Measurements from ENCODE around the gene EHF. TPM values are rescaled to one million over a fixed set of nuclear protein-coding genes. Genes with fewer than 3 reads are reported as not detected.

Gene EHF
- total RNA-seq, 1 donor from 2014 or later: 2.9 TPM

DNA sequence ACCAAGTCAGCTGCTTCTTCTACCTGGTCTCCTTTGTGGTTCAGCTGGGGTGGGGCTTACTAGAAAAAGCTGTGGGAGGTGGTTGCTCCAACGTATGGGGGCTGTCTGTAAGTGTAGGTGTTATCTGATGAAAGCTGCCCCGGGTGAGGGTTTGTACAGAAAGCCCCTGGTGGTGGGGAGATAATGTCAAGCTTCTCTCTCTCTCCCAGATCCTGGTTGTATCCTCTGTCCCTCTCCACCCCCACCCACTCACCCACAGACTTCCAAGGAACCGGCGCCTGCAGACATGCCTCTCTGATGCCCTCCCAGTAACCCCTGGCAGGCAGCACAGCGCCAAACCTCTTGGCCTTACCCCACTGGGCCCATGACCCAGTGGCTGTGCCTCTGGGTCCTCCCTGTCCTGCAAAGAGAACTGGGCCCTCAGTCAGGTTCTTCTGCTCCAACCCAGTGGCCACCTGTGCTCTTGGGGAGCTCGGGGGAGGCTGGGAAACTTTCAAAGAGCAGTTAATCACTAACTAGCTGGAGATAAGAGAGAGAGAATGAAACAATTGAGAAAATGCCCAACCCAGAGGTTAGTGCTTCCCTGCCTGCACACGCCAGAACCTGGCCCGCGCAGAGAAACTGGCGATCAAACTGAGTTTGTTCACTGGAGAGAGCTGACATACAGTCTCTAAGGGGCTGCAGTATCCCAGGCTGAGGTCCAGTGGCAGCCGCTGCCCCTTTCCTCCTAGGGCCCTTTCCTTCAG, 20.4 kb upstream of the EHF start:
- no peak for DNase-seq (ENCODE audit: missing footprints)

DNA sequence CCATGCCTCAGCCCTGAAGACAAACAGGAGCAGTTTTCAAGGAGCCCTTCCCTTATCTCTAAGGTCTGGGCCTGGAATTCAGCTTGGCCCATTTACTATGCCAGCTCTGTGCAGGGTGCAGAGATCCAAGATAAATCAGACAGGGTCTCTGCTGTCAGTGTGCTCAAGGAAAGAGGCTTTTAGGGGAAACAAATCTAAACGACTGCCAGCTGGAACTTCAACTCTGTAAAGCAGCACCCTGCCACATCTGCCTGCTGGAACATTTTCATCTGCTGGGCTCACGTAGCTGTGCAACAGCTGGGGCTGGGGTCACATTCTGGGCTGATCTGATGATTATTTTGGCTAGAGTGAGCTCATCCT, 19.8 kb upstream of the EHF start:
- DNase-seq (ENCODE audit: missing footprints) (no peak), ATAC-seq (peak; percentile 18)
- intact Hi-C loops (cut with DNase I): no loop called here

More for the DNA sequence above, 20.4 kb upstream of the EHF start:
- intact Hi-C loops (cut with DNase I): no loop called here
- peak; percentile 51 for ATAC-seq

DNA sequence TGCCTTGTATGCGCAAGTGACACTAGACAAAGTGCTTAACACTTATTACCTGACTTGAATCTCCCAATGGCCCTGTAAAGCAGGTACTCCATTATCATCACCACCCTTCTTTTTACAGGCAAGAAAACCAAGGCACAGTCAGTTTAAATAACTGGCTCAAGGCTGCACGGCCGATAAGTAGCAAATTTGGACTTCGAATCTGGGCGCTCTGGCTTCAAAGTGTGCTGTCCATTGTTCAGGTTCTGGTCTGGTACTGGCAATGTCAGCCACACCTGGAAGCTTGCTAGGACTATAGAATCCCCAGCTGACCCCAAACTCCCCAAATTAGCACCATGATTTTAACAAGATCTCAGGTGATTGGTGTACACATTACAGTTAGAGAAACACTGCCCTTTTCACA, 19.3 kb upstream of the EHF start:
- intact Hi-C loops (cut with DNase I): no loop called here
- DNase-seq (ENCODE audit: missing footprints): no peak
- no peak for ATAC-seq

- ATAC-seq: no peak
- intact Hi-C loops (cut with DNase I): no loop called here
- DNase-seq (ENCODE audit: missing footprints): no peak
These were observed 18.6 kb upstream of the EHF start for GRCh38 chr11:34602245-34602644.

DNA sequence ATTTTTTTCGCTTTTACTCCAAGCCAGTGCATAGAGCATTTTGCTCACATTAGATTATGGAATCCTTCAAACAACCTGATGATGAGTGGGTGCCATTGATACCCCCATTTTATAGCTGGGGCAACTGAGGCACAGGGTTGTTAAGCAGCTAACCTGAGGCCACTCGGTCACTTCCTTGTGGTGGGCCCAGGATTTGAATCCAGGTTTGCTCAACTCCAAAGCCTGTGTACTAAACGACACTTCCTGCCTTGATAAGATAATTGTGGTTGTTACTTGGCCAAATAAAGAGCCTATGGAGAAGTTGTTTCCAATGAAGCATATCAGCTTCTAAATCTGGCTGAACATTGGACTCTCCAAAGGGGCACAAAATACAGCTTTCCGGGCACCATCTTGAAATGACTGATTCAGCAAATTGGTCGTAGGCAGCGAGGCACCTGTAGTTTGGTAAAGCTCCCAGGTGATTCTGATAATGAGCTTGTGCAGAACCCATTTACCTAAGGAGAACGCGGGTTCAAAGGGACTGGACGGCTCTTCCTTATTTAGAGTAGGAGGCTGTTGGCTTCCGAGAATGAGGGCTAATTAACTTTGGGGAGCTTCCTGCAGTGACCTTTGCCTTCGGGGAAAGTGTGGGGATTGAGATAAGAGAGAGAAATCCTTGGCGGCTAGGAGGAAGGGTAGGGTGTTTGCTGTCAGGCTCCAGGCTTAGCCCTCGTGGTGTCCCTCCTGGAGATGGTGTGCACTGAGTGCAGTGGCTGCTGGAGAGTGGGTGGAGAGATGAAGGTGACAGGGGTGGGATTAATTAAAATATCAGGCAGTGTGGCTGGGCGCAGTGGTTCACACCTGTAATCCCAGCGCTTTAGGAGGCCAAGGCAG, 17.5 kb upstream of the EHF start:
- ATAC-seq (no peak), DNase-seq (ENCODE audit: missing footprints) (no peak)
- intact Hi-C loops (cut with DNase I): no loop called here

- intact Hi-C loops (cut with DNase I): no loop called here
- ATAC-seq: no peak
- DNase-seq (ENCODE audit: missing footprints): no peak
These were observed 16.7 kb upstream of the EHF start for GRCh38 chr11:34604145-34604544.

DNA sequence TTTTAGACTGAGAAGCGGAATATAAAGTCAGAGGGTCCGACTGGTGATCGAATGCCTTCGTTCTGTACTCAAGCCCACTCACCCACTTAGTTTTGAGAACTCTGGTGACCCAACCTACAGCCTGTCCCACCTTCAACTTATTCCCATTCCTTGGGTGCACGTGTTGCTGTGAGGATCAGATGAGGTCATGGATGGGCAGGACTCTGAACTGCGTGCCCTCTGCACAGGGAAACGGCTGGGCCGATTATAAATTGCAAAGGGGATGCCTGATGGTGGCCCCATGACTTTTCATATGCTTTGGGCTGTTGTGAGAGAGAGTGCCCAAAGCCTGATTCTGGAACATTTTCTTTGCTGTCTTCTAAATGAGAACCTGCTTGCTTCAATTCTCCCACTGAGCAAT, 16.0 kb upstream of the EHF start:
- intact Hi-C loops (cut with DNase I): no loop called here
- DNase-seq (ENCODE audit: missing footprints): no peak
- ATAC-seq: no peak

DNA sequence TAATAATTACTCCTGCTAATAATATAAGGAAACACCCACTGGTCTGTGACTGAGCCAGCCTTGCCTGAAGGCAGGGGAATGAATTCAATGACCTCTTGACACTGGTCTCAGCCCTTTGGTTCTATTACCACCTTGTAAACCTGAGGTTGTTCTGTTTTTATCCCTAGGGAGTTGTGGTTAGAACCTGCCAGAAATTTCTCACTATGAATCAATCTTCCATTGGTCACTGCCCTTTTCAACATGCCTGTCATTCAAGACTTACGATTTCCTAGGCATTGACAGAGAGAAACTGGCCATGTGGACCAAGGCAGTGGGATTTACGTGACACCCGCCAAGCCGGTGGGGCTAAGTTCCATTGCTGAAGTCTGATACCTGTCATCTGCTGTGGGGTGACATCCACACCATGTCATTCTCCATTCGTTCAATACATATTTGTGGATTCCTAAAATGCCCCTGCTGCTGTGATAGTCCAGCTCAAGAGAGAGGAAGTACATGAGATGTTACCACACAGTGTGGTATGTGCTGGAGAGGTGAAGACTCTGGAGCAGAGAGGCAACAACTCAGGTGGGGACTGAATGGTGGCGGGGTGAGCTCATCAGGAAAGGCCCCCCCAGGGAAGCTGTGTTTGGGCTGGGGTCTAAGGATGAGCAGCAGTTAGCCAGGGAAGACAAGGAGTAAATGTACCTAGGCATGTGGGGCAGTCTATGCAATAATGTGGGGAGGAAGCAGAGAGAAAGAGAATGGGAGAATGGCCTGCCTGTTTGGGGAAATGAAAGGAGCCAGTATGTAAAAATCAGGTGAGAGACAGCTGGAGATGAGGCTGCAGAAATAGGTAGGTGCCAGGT, 15.2 kb upstream of the EHF start:
- ATAC-seq: no peak
- intact Hi-C loops (cut with DNase I): no loop called here
- DNase-seq (ENCODE audit: missing footprints): no peak

- intact Hi-C loops (cut with DNase I): no loop called here
These were observed 14.4 kb upstream of the EHF start for GRCh38 chr11:34606326-34607120.

GRCh38 chr11:34609187-34609751, 11.6 kb upstream of the EHF start:
- DNase-seq (ENCODE audit: missing footprints) (no peak), ATAC-seq (no peak)
- intact Hi-C loops (cut with DNase I): no loop called here

More at GRCh38 chr11:34606326-34607120, 14.4 kb upstream of the EHF start:
- DNase-seq (ENCODE audit: missing footprints): no peak
- no peak for ATAC-seq

DNA sequence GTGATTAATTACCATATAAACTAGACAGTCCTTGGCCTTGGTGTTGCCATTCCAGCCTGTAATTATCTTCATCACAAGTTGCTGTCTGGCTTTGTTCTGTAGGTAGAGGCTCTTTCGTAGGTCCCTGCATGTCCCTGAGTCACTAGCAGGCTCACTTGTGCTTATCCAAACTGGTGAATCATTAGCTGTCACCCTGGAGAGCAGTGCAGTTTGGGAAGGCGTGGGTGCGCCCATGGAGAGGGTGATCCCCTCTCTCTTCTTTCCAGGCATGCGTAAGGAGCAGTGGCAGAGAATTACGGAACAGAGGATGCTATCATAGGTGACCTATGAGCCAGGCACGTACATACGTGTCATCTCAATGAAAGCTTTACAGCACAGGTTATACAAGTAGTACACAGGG, 11.0 kb upstream of the EHF start:
- DNase-seq (ENCODE audit: missing footprints): no peak
- ATAC-seq: no peak
- intact Hi-C loops (cut with DNase I): no loop called here

DNA sequence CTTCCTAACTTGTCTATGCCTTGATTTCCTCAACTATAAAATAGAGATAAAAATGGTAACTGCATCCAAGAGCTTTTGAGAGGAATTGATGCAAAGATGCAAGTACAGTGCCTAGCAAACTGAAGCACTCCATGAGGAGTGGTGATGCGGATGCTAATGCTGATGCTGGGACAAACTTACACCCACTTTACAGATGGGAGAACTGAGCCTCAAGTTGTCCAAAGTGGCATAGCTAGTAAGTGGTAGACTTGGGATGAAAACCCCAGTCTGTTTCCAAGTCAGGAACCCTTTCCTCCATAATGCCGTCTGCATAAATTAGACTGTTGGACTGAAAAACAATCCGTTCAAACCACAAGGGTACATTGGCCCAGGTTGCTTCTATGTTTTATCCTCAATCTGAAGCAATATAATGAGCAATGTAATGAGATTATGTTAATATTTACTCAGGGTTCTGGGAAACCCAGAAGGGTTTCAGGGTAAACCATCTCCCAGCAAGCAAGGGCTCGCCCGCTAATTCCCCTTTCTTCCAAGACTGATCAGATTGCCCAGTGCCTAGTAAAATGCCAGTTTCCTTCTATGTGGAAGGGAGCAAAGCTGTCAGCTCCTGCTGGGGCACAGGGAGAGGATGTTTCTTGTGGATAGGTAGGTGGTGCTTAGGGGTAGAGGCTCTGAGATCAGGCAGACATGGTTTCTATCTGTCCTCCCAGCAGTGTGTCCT, 10.4 kb upstream of the EHF start:
- ATAC-seq: no peak
- intact Hi-C loops (cut with DNase I): no loop called here

GRCh38 chr11:34613015-34613414, 7.9 kb upstream of the EHF start:
- DNase-seq (ENCODE audit: missing footprints) (no peak), ATAC-seq (no peak)
- intact Hi-C loops (cut with DNase I): no loop called here

More for the DNA sequence above, 10.4 kb upstream of the EHF start:
- DNase-seq (ENCODE audit: missing footprints): no peak

DNA sequence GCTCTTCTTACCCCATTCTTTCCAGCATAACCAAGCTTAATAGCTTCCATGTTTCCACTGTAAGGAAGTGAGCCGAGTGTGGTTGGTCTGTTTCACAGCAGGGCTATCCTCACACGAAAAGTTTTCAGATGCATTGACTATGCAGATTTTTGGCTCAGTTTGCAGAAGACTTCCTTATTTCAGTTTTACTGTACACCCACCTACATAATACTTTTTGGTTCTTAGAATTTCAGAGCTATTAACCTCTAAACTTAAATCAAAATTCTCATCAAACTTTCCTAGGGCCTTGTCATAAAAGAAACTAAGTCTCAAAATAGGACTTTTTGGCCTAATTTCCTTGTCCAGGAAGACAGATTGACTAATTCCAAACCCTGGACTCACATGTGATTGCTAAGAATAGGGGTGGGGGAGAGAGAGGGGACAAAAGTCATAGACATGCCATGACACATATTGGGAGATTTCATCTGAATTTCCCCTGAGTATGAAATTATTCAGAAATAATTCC, 7.3 kb upstream of the EHF start:
- intact Hi-C loops (cut with DNase I): no loop called here
- DNase-seq (ENCODE audit: missing footprints) (no peak), ATAC-seq (no peak)

DNA sequence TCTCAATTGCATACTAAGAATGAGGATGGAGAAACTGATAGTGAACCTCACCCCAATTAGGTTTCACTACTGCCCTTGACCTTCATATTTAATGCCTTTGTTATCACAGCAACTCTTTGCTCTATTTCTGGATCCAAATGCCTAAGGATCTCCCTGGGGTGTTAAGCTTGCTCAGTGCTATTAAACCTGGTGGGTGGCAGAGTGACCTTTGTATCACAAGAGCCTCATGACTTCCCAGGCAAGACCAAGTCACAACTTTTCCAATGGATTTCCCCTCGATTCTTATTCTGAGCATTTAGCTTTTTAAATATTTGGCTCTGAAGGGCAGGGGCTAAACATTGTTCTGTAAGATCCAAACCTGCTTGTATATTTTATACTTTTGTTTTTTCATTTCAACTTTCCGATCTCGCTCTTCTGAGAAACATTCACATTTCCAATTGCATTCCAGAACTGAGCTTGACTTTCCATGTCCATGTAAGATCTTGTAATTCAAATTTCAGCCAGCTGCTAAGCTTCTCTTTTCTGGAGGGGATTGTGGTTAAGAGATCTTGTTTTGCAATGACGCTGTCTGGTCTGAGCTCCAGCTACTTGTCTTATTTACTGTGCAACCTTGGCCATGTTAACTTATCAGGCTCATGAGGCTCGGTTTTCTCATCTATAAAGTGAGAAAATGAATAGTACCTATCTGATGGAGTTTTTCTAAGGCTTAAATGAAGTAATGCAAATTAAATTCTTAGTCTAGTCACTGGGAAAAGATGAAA, 6.4 kb upstream of the EHF start:
- intact Hi-C loops (cut with DNase I): no loop called here
- ATAC-seq (peak; percentile 45), DNase-seq (ENCODE audit: missing footprints) (no peak)

GRCh38 chr11:34616086-34616485, 4.8 kb upstream of the EHF start:
- intact Hi-C loops (cut with DNase I): no loop called here
- no peak for DNase-seq (ENCODE audit: missing footprints)
- ATAC-seq: no peak

All from Right ventricle myocardium inferior (tissue), 1 donor.